Esophagus muscularis mucosa (tissue), 3 donors: ENCODE data around the gene SH3GL2.

Experiments used
- CTCF ChIP-seq, 3 experiments: fragments of 200-600 bp in 2 of 3; fragments of 450-650 bp in 1 of 3; sonication (generic) in 2 of 3; IDR thresholded peaks; one replicate each; pipeline ENCODE4 v1.5.1; 2017 to 2019; ENCODE audit warnings: antibody characterized with exemption in 3 of 3, mild to moderate bottlenecking in 2 of 3, moderate library complexity in 1 of 3
- POLR2A ChIP-seq: fragments of 450-650 bp; IDR thresholded peaks from one replicate; pipeline ENCODE4 v1.6.1; 2017; ENCODE audit warnings: antibody characterized with exemption, moderate library complexity, mild to moderate bottlenecking, low read depth
- POLR2AphosphoS5 ChIP-seq, 2 donors: sonication (generic); formaldehyde crosslinking; IDR thresholded peaks; one replicate each; pipeline ENCODE4 v1.6.1; 2017; ENCODE audit warnings: antibody characterized with exemption in 2 of 2

- no peak for TF ChIP-seq CTCF (IDR thresholded peaks at IDR 0.05)
- TF ChIP-seq POLR2AphosphoS5 (IDR thresholded peaks at IDR 0.05): no peak
- no peak for TF ChIP-seq POLR2A
Measured at GRCh38 chr9:17587113-17587512, 8.2 kb downstream of the SH3GL2 start.
